RWPE2 (cell line): ENCODE measurements around the gene ABCC3.

Experiments
- ATAC-seq: fragments of 200-7000 bp; cut with Tn5 transposase; 3 replicates; pipeline ENCODE4 v1.9.1; 2021; ENCODE audit warnings: low read depth
- DNase-seq: peaks from one replicate; pipeline ENCODE4 v3.0.0-alpha.2; 2020; ENCODE audit warnings: low spot score
- H3K27ac ChIP-seq: fragments of 450-650 bp; 2 replicates; pipeline ENCODE4 v1.5.1; 2017; ENCODE audit warnings: mild to moderate bottlenecking; ENCODE audit not compliant: poor library complexity, severe bottlenecking
- H3K27me3 ChIP-seq: fragments of 250-450 bp; sonication (Bioruptor Pico); 2 replicates; pipeline ENCODE4 v1.5.1; 2021; ENCODE audit warnings: mild to moderate bottlenecking, moderate library complexity; ENCODE audit not compliant: insufficient read depth, poor library complexity, severe bottlenecking
- H3K36me3 ChIP-seq: fragments of 250-450 bp; sonication (Bioruptor Pico); 2 replicates; pipeline ENCODE4 v1.5.1; 2020; ENCODE audit warnings: low read depth, mild to moderate bottlenecking, moderate library complexity
- H3K4me1 ChIP-seq: fragments of 250-450 bp; sonication (Bioruptor Pico); 2 replicates; pipeline ENCODE4 v1.5.1; 2021; ENCODE audit warnings: mild to moderate bottlenecking, moderate library complexity; ENCODE audit not compliant: insufficient read depth, poor library complexity, severe bottlenecking
- H3K4me3 ChIP-seq: fragments of 250-450 bp; sonication (Bioruptor Pico); 2 replicates; pipeline ENCODE4 v1.5.1; 2021; ENCODE audit warnings: mild to moderate bottlenecking, moderate library complexity; ENCODE audit not compliant: severe bottlenecking
- H3K9me3 ChIP-seq: fragments of 250-450 bp; sonication (Bioruptor Pico); 2 replicates; pipeline ENCODE4 v1.5.1; 2021; ENCODE audit warnings: mild to moderate bottlenecking, moderate library complexity; ENCODE audit not compliant: severe bottlenecking
- TF ChIP-seq, protein P1 (sequence below): fragments of 450-650 bp; IDR thresholded peaks from one replicate; pipeline ENCODE4 v1.5.1; 2017; ENCODE audit warnings: mild to moderate bottlenecking, moderate library complexity; ENCODE audit not compliant: poor library complexity, severe bottlenecking

Gene ABCC3

GRCh38 chr17:50601823-50602375, 32.8 kb upstream of the ABCC3 start:
- DNase-seq = no peak
- Histone ChIP-seq H3K36me3 (no peaks in the 10 kb centered on the region), H3K4me3 (no peak overlapping the region), H3K27me3 (no peaks in the 10 kb centered on the region), H3K9me3 (no peaks in the 10 kb centered on the region), H3K27ac (no peak overlapping the region), H3K4me1 (no peaks in the 10 kb centered on the region)
- no peak for ATAC-seq
- TF ChIP-seq, protein P1, sequence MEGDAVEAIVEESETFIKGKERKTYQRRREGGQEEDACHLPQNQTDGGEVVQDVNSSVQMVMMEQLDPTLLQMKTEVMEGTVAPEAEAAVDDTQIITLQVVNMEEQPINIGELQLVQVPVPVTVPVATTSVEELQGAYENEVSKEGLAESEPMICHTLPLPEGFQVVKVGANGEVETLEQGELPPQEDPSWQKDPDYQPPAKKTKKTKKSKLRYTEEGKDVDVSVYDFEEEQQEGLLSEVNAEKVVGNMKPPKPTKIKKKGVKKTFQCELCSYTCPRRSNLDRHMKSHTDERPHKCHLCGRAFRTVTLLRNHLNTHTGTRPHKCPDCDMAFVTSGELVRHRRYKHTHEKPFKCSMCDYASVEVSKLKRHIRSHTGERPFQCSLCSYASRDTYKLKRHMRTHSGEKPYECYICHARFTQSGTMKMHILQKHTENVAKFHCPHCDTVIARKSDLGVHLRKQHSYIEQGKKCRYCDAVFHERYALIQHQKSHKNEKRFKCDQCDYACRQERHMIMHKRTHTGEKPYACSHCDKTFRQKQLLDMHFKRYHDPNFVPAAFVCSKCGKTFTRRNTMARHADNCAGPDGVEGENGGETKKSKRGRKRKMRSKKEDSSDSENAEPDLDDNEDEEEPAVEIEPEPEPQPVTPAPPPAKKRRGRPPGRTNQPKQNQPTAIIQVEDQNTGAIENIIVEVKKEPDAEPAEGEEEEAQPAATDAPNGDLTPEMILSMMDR = no peak

DNA sequence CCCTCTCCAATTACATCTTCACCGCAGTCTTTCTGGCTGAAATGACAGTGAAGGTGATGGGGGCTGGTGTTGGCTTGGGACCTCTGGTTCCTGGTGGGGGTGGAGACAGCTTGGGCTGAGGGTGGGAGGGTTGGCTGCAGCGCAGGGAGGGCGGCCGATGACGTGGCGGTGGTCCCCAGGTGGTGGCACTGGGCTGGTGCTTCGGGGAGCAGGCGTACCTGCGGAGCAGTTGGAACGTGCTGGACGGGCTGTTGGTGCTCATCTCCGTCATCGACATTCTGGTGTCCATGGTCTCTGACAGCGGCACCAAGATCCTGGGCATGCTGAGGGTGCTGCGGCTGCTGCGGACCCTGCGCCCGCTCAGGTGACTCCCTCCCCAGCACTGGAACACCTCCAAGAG, 31.8 kb upstream of the ABCC3 start:
- Histone ChIP-seq H3K4me1 (no peaks in the 10 kb centered on the region), H3K27ac (no peak overlapping the region), H3K4me3 (no peak overlapping the region), H3K9me3 (no peaks in the 10 kb centered on the region), H3K27me3 (no peaks in the 10 kb centered on the region), H3K36me3 (no peaks in the 10 kb centered on the region)
- DNase-seq (no peak), ATAC-seq (no peak)
- TF ChIP-seq, protein P1 = no peak

- DNase-seq (no peak), ATAC-seq (peak; percentile 42; the same call in 1 of the 3 replicates)
- Histone ChIP-seq H3K27ac (no peak overlapping the region), H3K36me3 (no peaks in the 10 kb centered on the region), H3K27me3 (no peaks in the 10 kb centered on the region), H3K9me3 (no peaks in the 10 kb centered on the region), H3K4me3 (no peak overlapping the region), H3K4me1 (no peaks in the 10 kb centered on the region)
- TF ChIP-seq, protein P1 = no peak
These were observed 31.3 kb upstream of the ABCC3 start for GRCh38 chr17:50603340-50603739.

GRCh38 chr17:50604513-50604912, 30.2 kb upstream of the ABCC3 start:
- no peaks in the 10 kb centered on the region for H3K36me3 ChIP-seq
- no peaks in the 10 kb centered on the region for H3K27me3 ChIP-seq
- no peak overlapping the region for H3K4me3 ChIP-seq
- no peaks in the 10 kb centered on the region for H3K9me3 ChIP-seq
- TF ChIP-seq, protein P1 = no peak
- no peak for DNase-seq
- H3K4me1 ChIP-seq = no peaks in the 10 kb centered on the region
- H3K27ac ChIP-seq = no peak overlapping the region
- ATAC-seq = peak; percentile 32; the same call in 1 of the 3 replicates

DNA sequence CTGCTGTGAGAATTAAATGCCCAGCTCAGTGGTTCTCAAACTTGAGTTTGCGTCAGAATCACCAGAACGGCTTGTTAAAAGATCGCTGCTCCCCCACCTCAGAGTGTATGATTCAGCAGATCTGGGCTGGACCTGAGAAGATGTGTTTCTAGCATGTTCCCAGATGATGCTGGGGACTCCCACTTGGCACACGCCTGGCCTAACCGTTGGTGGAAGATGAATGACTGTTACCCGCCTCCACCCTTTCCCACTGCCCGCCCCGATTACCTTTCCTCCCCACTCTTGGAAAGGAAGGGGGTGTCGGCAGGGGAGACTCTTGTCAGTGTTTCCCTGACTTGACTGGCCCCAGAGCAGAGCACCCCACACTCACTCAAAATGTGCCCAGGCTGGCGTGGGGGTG, 29.3 kb upstream of the ABCC3 start:
- H3K27ac ChIP-seq = no peak overlapping the region
- TF ChIP-seq, protein P1 = no peak

More for the DNA sequence above, 29.3 kb upstream of the ABCC3 start:
- no peak overlapping the region for H3K4me3 ChIP-seq
- no peaks in the 10 kb centered on the region for H3K27me3 ChIP-seq
- no peaks in the 10 kb centered on the region for H3K4me1 ChIP-seq
- no peaks in the 10 kb centered on the region for H3K36me3 ChIP-seq
- no peaks in the 10 kb centered on the region for H3K9me3 ChIP-seq
- no peak for DNase-seq
- no peak for ATAC-seq
